Calu3 (cell line): ENCODE data around the gene FBXO28. TPM values are rescaled to one million over a fixed set of nuclear protein-coding genes. Genes with fewer than 3 reads are reported as not detected.
A peak's percentile ranks its signal among the peaks of the same experiment; 100 is the strongest.

ENCODE experiments used
- BruUV-seq: library from RNA; stranded (reverse); fragments of 400-500 nt; replicated peaks from 2 replicates; lab custom pipeline; 2021; lab: Mats Ljungman, UMichigan
- CTCF ChIA-PET: fragments of 300-600 bp; sonication (Branson Sonifier 250); formaldehyde crosslinking; loops from one replicate; lab custom pipeline; 2022; ENCODE audit warnings: antibody characterized with exemption; lab: Charles Lee
- DNase-seq: peaks from one replicate; pipeline ENCODE4 v3.0.0; 2022
- H3K27ac Mint-ChIP-seq: one replicate; pipeline ENCODE4 v1.8.0; 2022; ENCODE audit warnings: mixed read lengths; ENCODE audit not compliant: unreplicated experiment
- H3K27me3 Mint-ChIP-seq: one replicate; pipeline ENCODE4 v1.8.0; 2022; ENCODE audit warnings: mixed read lengths; ENCODE audit not compliant: unreplicated experiment
- H3K36me3 Mint-ChIP-seq: one replicate; pipeline ENCODE4 v1.8.0; 2022; ENCODE audit warnings: mild to moderate bottlenecking, moderate library complexity, mixed read lengths; ENCODE audit not compliant: insufficient read depth, unreplicated experiment
- H3K4me1 Mint-ChIP-seq: one replicate; pipeline ENCODE4 v1.8.0; 2022; ENCODE audit warnings: mild to moderate bottlenecking, low read depth, mixed read lengths; ENCODE audit not compliant: unreplicated experiment
- H3K4me3 Mint-ChIP-seq: one replicate; pipeline ENCODE4 v1.8.0; 2022; ENCODE audit warnings: mild to moderate bottlenecking, low read depth, moderate library complexity, mixed read lengths; ENCODE audit not compliant: unreplicated experiment
- H3K9me3 Mint-ChIP-seq: one replicate; pipeline ENCODE4 v1.8.0; 2022; ENCODE audit warnings: low read depth, mixed read lengths; ENCODE audit not compliant: unreplicated experiment
- CTCF ChIP-seq: fragments of 200-600 bp; IDR thresholded peaks from one replicate; pipeline ENCODE4 v1.8.0; 2022; ENCODE audit warnings: antibody characterized with exemption; ENCODE audit not compliant: unreplicated experiment
- intact Hi-C: fragments of 100-400 bp; cut with micrococcal nuclease; formaldehyde crosslinking; loops from one replicate; pipeline ENCODE4 v1.10.0; 2022; ENCODE audit not compliant: unreplicated experiment
- total RNA-seq: library from RNA; stranded (reverse); gene quantifications from 2 replicates; pipeline ENCODE4 v1.2.3, GENCODE V29; 2022

Gene FBXO28
- total RNA-seq, 1 experiment from 2014 or later, result 100 TPM

- TF ChIP-seq CTCF, result peak; percentile 34
- H3K27me3 Mint-ChIP-seq, result no peaks in the 10 kb centered on the region
- H3K4me3 Mint-ChIP-seq, result peak overlapping the region; percentile 84
- H3K27ac Mint-ChIP-seq, result peak overlapping the region; percentile 42
- intact Hi-C loops, result loop anchor here (1.0 kb wide), 1 partner anchor 217 kb away; no protein-coding TSS in a partner anchor
- no TSS peak for BruUV-seq
- DNase-seq, result no peak
- peaks cover 58% of the 10 kb centered on the region for H3K36me3 Mint-ChIP-seq
- H3K9me3 Mint-ChIP-seq, result no peaks in the 10 kb centered on the region
- H3K4me1 Mint-ChIP-seq, result peaks cover 24% of the 10 kb centered on the region
- CTCF ChIA-PET, result interaction anchor here (0.6 to 2.0 kb wide), 8 partner anchors 9 to 214 kb away, joined by 3 to 7 read pairs (median 4); partner anchors contain the start of gene NVL
Measured at GRCh38 chr1:224116131-224116530, 2.2 kb downstream of the FBXO28 start.

- BruUV-seq, result no TSS peak
- no peak for DNase-seq
- CTCF ChIA-PET, result interaction anchor here (1.1 kb wide), 1 partner anchor 184 kb away, joined by 4 read pairs; no protein-coding TSS in a partner anchor
- no peak overlapping the region for H3K27ac Mint-ChIP-seq
- H3K4me3 Mint-ChIP-seq, result no peak overlapping the region
- no peaks in the 10 kb centered on the region for H3K27me3 Mint-ChIP-seq
- TF ChIP-seq CTCF, result no peak
- H3K4me1 Mint-ChIP-seq, result peaks cover 17% of the 10 kb centered on the region
- H3K9me3 Mint-ChIP-seq, result no peaks in the 10 kb centered on the region
- H3K36me3 Mint-ChIP-seq, result peaks cover 61% of the 10 kb centered on the region
- intact Hi-C loops, result no loop called here
Measured at GRCh38 chr1:224118688-224119087, 4.8 kb downstream of the FBXO28 start.

- H3K27ac Mint-ChIP-seq, result no peak overlapping the region
- no TSS peak for BruUV-seq
Measured at GRCh38 chr1:224123136-224123535, 9.2 kb downstream of the FBXO28 start.

GRCh38 chr1:224124220-224124619 lies 10.3 kb downstream of the FBXO28 start:
- TF ChIP-seq CTCF, result no peak
- H3K4me3 Mint-ChIP-seq, result no peak overlapping the region
- peaks cover 25% of the 10 kb centered on the region for H3K4me1 Mint-ChIP-seq
- intact Hi-C loops, result loop anchor here (10.0 kb wide), 1 partner anchor 309 kb away; no protein-coding TSS in a partner anchor
- H3K27ac Mint-ChIP-seq, result no peak overlapping the region
- no peaks in the 10 kb centered on the region for H3K27me3 Mint-ChIP-seq
- CTCF ChIA-PET, result no interaction called here
- H3K9me3 Mint-ChIP-seq, result no peaks in the 10 kb centered on the region
- BruUV-seq, result no TSS peak
- DNase-seq, result no peak
- H3K36me3 Mint-ChIP-seq, result peaks cover 37% of the 10 kb centered on the region

More at GRCh38 chr1:224123136-224123535, 9.2 kb downstream of the FBXO28 start:
- Mint-ChIP-seq H3K4me3 (no peak overlapping the region), H3K4me1 (peaks cover 28% of the 10 kb centered on the region), H3K27me3 (no peaks in the 10 kb centered on the region), H3K9me3 (no peaks in the 10 kb centered on the region), H3K36me3 (peaks cover 46% of the 10 kb centered on the region)
- CTCF ChIA-PET, result no interaction called here
- DNase-seq, result no peak
- TF ChIP-seq CTCF, result no peak
- intact Hi-C loops, result loop anchor here (10.0 kb wide), 1 partner anchor 308 kb away; no protein-coding TSS in a partner anchor
